GM12872 (cell line): Measurements from ENCODE around the gene COPE.

ENCODE experiments used
- CTCF ChIP-seq: IDR thresholded peaks from 3 replicates; pipeline ENCODE4 v1.5.1; 2011; ENCODE audit warnings: low read depth, mild to moderate bottlenecking, low read length, moderate library complexity; ENCODE audit not compliant: insufficient read depth

COPE gene

GRCh38 chr19:18863843-18864362 lies 55.3 kb downstream of the COPE start:
- TF ChIP-seq CTCF: no peak

- no peak for TF ChIP-seq CTCF
These were observed 56.0 kb downstream of the COPE start for GRCh38 chr19:18862976-18863842.

- TF ChIP-seq CTCF: no peak
These were observed 57.3 kb downstream of the COPE start for GRCh38 chr19:18861917-18862316.

GRCh38 chr19:18861235-18861634 lies 58.0 kb downstream of the COPE start:
- no peak for TF ChIP-seq CTCF

GRCh38 chr19:18860725-18861124 lies 58.5 kb downstream of the COPE start:
- no peak for TF ChIP-seq CTCF

- no peak for TF ChIP-seq CTCF
These were observed 58.9 kb downstream of the COPE start for GRCh38 chr19:18860302-18860700.

GRCh38 chr19:18859676-18860301 lies 59.4 kb downstream of the COPE start:
- TF ChIP-seq CTCF: no peak
